ENCODE measurements around the gene CALY.

- TF ChIP-seq CTCF (conservative IDR thresholded peaks at IDR 0.05 in 1 of 2, IDR thresholded peaks at IDR 0.05 in 1 of 2; ENCODE audit: extremely low read depth in 1 of 2, insufficient read depth in 1 of 2, low read depth in 1 of 2, low read length in 2 of 2) = no peak
- TF ChIP-seq EZH2 (IDR thresholded peaks at IDR 0.05; ENCODE audit: borderline replicate concordance, low read length) = no peak
Observed at GRCh38 chr10:133366751-133367150, 30.1 kb upstream of the CALY start.
